Stomach (tissue), 9 donors: Measurements from ENCODE around the gene ACTN1. TPM values are rescaled to one million over a fixed set of nuclear protein-coding genes. Genes with fewer than 3 reads are reported as not detected.

Experiments used
- DNase-seq, 2 donors: peaks; one replicate each; pipeline versions ENCODE4 v3.0.0 to v3.0.0-alpha.2; 2013 to 2019
- H3K27ac ChIP-seq, 5 donors: fragments of 200-600 bp in 4 of 5; sonication (generic) in 4 of 5; one replicate each; pipeline ENCODE4 v1.5.1; 2013 to 2019; ENCODE audit warnings: mild to moderate bottlenecking in 1 of 5, moderate library complexity in 1 of 5
- H3K27me3 ChIP-seq, 3 donors: fragments of 200-600 bp; sonication (generic); one replicate each; pipeline ENCODE4 v1.5.1; 2017 to 2019; ENCODE audit warnings: mixed run types in 1 of 3
- H3K36me3 ChIP-seq, 4 donors: fragments of 200-600 bp; sonication (generic); 1 replicate in 3 of 4; 2 replicates in 1 of 4; pipeline ENCODE4 v1.5.1; 2016 to 2019
- H3K4me1 ChIP-seq, 4 donors: fragments of 200-600 bp; sonication (generic); one replicate each; pipeline ENCODE4 v1.5.1; 2016 to 2019
- H3K4me3 ChIP-seq, 4 donors: fragments of 200-600 bp; sonication (generic) in 3 of 4; one replicate each; pipeline ENCODE4 v1.5.1; 2016 to 2019; ENCODE audit warnings: mild to moderate bottlenecking in 1 of 4
- H3K9me3 ChIP-seq, 4 donors: fragments of 200-600 bp; sonication (generic); one replicate each; pipeline ENCODE4 v1.5.1; 2016 to 2019
- CTCF ChIP-seq, 7 experiments: fragments of 450-650 bp in 4 of 7; fragments of 200-600 bp in 3 of 7; sonication (generic) in 3 of 7; IDR thresholded peaks; one replicate each; pipeline ENCODE4 v1.5.1; 2016 to 2019; ENCODE audit warnings: antibody characterized with exemption in 7 of 7, control low read depth in 2 of 7, mild to moderate bottlenecking in 1 of 7
- EP300 ChIP-seq: sonication (generic); formaldehyde crosslinking; IDR thresholded peaks from one replicate; pipeline ENCODE4 v1.6.1; 2017; ENCODE audit warnings: antibody characterized with exemption
- POLR2A ChIP-seq, 4 donors: fragments of 450-650 bp; IDR thresholded peaks; one replicate each; pipeline ENCODE4 v1.6.1; 2016; ENCODE audit warnings: antibody characterized with exemption in 4 of 4, control low read depth in 2 of 4, mild to moderate bottlenecking in 1 of 4, moderate library complexity in 1 of 4
- POLR2AphosphoS5 ChIP-seq, 3 donors: sonication (generic); formaldehyde crosslinking; IDR thresholded peaks; one replicate each; pipeline ENCODE4 v1.6.1; 2016; ENCODE audit warnings: antibody characterized with exemption in 3 of 3
- WGBS, 5 donors: extraction: QIAGEN DNeasy Blood & Tissue Kit in 3 of 5; methylation state at CpG; one replicate each; pipeline versions ENCODE4 v1.1.5 to v1.1.7; 2013 to 2018; 5-methylcytosine and 5-hydroxymethylcytosine counted together
- intact Hi-C: fragments of 100-400 bp; cut with DNase I; formaldehyde crosslinking; loops from one replicate; pipeline ENCODE4 v1.15.1; 2023; ENCODE audit warnings: low total_unique reads
- polyA plus RNA-seq, 3 donors: library from polyadenylated mRNA; stranded (reverse); fragments of 200-250 nt; gene quantifications; one replicate each; pipeline ENCODE4 v1.2.3, GENCODE V29; 2013
- total RNA-seq, 5 donors: library from RNA; depleted of rRNA; stranded (reverse); fragments of >200 nt; gene quantifications; one replicate each; pipeline versions ENCODE4 v1.1.0 to v1.2.3, GENCODE V29; 2014 to 2016
- donor health status: healthy with polysubstance abuse.
- donor health status: Bipolar disorder and iron deficiency.
- donor health status: healthy.

Gene ACTN1
- total and polyA plus RNA-seq, 8 donors: 25.7 to 504 (median 196) TPM

DNA sequence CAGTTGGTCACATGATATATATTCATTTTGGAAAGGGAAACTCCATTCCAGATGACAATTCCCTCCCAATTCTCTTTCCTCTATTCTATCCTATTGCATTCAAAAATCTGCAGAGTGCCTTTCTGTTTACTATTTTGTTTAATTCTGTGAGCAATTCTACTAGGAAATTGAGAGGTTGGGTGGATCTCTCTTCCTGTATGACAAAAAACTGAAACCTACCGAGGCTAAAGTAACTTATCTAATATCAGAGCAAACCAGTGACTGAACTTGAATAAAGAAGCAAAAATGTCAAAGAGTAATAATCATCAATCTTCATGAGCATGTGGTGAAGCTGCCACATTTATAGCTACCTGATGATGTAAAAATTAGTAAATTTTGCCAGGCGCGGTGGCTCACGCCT is 16.6 kb upstream of the ACTN1 start:
- Histone ChIP-seq H3K9me3 (no peaks in the 10 kb centered on the region), H3K27ac (no peak overlapping the region), H3K36me3 (no peaks in the 10 kb centered on the region), H3K27me3 (no peaks in the 10 kb centered on the region), H3K4me3 (no peak overlapping the region), H3K4me1 (no peaks in the 10 kb centered on the region)
- 80 to 88% (median 84%) methylated on average over 4 of the region's 4 CpGs for WGBS, 5 donors
- intact Hi-C loops: no loop called here
- TF ChIP-seq POLR2AphosphoS5 (IDR thresholded peaks at IDR 0.05): no peak
- TF ChIP-seq CTCF (IDR thresholded peaks at IDR 0.05): no peak
- no peak for TF ChIP-seq EP300
- no peak for DNase-seq

- TF ChIP-seq POLR2AphosphoS5 (IDR thresholded peaks at IDR 0.05) (no peak), POLR2A (IDR thresholded peaks at IDR 0.05) (no peak), EP300 (no peak), CTCF (IDR thresholded peaks at IDR 0.05) (no peak)
- 81 to 100% (median 89%) methylated on average over 2 of the region's 2 CpGs for WGBS, 5 donors
- no peak for DNase-seq
- H3K27me3 ChIP-seq: no peaks in the 10 kb centered on the region
- H3K4me1 ChIP-seq: no peaks in the 10 kb centered on the region
- intact Hi-C loops: no loop called here
- H3K9me3 ChIP-seq: no peaks in the 10 kb centered on the region
- H3K36me3 ChIP-seq: no peaks in the 10 kb centered on the region
- no peak overlapping the region for H3K4me3 ChIP-seq
- H3K27ac ChIP-seq: no peak overlapping the region
Observed at GRCh38 chr14:68994056-68994455, 15.0 kb upstream of the ACTN1 start.

GRCh38 chr14:68987653-68988036 is 8.5 kb upstream of the ACTN1 start:
- H3K27me3 ChIP-seq: no peaks in the 10 kb centered on the region
- peak in 1 of 2 donors; percentile 58 for DNase-seq
- no peak for TF ChIP-seq POLR2A (IDR thresholded peaks at IDR 0.05)
- no peak for TF ChIP-seq EP300
- TF ChIP-seq POLR2AphosphoS5 (IDR thresholded peaks at IDR 0.05): no peak
- no peak for TF ChIP-seq CTCF (IDR thresholded peaks at IDR 0.05)
- no peaks in the 10 kb centered on the region for H3K36me3 ChIP-seq
- intact Hi-C loops: no loop called here
- 53 to 89% (median 61%) methylated on average over 1 of the region's 1 CpG for WGBS, 5 donors
- no peaks in the 10 kb centered on the region for H3K9me3 ChIP-seq
- no peaks in the 10 kb centered on the region for H3K4me1 ChIP-seq
- H3K4me3 ChIP-seq: no peak overlapping the region
- no peak overlapping the region for H3K27ac ChIP-seq

DNA sequence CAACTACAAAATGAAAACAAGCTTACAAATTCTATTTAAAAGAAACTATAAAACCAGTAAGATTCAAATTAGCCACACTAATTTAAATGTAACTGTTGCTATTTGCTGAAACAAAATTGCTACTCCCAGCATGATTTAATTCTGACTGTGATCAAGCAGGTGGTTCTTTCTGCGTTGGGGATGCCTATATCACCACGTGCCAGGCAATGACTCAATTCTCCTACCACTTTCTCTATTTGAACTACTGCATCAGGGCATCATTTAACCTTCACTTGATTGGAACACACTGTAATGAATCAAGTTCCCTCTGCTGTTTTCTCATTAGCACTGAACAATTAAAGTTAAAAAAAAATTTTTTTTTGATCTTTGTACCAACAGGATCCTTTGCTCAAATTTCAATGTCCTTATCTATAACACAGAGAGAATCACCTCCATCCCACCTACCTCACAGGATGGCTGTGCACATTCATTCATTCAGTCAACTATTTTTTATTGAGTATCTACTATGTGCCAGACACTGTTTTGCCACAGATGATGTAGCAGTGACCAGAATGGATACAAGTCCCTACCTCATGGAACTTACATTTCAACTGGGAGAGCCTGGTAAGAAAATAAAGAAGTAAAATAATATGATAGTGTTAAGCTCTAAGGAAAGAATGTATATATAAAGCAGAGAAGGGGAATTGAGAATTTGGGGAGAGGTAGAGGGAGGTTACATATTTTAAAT is 8.0 kb upstream of the ACTN1 start:
- Histone ChIP-seq H3K4me1 (no peaks in the 10 kb centered on the region), H3K36me3 (no peaks in the 10 kb centered on the region), H3K27ac (no peak overlapping the region), H3K9me3 (no peaks in the 10 kb centered on the region), H3K4me3 (no peak overlapping the region), H3K27me3 (no peaks in the 10 kb centered on the region)
- intact Hi-C loops: no loop called here
- TF ChIP-seq CTCF (IDR thresholded peaks at IDR 0.05): no peak
- TF ChIP-seq POLR2AphosphoS5 (IDR thresholded peaks at IDR 0.05): no peak
- TF ChIP-seq POLR2A (IDR thresholded peaks at IDR 0.05): no peak
- TF ChIP-seq EP300: no peak
- WGBS, 5 donors: 47 to 56% (median 52%) methylated on average over 2 of the region's 2 CpGs
- DNase-seq: no peak
